HG02973 (cell line): Measurements from ENCODE around the gene SLC47A1.
"Not testable (repeated sequence)": the region's sequence is repeated elsewhere in the genome, so short reads cannot be mapped to it uniquely, and the experiment has no call there.

Experiments used
- ATAC-seq: cut with Tn5 transposase; IDR thresholded peaks from one replicate; pipeline ENCODE4 v1.9.1; 2021; ENCODE audit warnings: moderate library complexity; ENCODE audit not compliant: unreplicated experiment

The SLC47A1 gene, protein sequence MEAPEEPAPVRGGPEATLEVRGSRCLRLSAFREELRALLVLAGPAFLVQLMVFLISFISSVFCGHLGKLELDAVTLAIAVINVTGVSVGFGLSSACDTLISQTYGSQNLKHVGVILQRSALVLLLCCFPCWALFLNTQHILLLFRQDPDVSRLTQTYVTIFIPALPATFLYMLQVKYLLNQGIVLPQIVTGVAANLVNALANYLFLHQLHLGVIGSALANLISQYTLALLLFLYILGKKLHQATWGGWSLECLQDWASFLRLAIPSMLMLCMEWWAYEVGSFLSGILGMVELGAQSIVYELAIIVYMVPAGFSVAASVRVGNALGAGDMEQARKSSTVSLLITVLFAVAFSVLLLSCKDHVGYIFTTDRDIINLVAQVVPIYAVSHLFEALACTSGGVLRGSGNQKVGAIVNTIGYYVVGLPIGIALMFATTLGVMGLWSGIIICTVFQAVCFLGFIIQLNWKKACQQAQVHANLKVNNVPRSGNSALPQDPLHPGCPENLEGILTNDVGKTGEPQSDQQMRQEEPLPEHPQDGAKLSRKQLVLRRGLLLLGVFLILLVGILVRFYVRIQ

DNA sequence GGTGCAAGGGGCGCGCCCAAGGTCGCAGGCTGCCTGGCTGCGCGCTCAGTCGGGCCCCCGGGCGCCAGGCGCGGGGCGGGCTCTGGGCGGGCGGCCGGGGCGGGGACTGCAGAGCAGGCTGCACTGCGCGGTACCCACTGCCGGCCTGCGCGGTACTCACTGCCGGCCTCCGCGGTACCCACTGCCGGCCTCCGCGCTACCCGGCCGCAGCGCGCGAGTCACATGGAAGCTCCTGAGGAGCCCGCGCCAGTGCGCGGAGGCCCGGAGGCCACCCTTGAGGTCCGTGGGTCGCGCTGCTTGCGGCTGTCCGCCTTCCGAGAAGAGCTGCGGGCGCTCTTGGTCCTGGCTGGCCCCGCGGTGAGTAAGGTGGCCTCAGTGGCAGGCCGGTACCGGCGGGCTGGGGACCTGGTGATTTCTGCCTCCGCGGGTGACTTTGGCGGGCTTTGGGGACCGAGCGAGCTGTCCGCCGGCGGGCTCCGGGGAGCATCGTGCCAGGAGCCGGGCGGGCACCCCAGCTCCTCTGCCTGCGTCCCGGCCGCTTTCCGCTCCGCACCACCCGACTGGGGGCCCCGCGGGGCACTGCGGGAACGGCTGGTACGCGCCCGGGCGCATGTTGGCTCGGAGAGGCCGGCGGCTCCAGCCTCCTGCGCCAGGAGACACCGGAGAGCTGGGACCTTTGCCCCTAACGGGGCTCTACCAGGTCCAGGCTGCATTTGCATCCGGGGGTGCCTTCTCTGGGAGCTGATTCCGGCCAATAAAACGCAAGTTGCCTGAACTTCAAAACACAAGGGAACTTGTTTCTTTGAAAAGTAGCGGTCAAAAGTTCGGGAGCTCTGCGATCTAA lies at the start of gene SLC47A1:
SLC47A1 (plus strand) TSS at position 137 of the 844 bp plus-strand sequence; CDS start at position 223, 86 bp downstream.
- ATAC-seq = no peak

DNA sequence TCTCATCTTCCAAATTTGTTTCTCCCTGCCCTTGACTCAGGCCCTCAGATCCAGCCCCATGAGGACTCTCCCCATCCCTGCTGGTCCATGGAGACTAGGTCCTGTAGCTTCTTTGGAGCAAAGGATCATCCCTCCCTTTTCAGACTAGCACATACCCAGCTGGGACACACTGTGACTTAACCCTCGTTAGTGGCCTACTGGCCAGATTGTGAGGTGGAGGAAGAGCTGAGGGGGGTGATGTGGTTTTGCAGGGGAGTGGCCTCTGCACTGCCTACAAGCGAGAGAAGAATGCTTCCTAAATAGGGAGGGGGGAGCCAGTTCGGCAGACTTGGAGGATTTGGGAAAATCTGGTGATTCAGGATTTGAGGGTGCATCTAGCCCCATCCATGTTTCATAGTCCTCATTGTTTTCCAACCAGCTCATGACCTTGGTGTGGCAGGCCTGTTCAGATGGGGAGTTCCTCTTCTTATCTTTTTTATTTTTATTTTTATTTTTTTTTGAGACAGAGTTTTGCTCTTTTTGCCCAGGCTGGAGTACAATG lies 47.8 kb upstream of the SLC47A1 start:
- ATAC-seq = no peak

DNA sequence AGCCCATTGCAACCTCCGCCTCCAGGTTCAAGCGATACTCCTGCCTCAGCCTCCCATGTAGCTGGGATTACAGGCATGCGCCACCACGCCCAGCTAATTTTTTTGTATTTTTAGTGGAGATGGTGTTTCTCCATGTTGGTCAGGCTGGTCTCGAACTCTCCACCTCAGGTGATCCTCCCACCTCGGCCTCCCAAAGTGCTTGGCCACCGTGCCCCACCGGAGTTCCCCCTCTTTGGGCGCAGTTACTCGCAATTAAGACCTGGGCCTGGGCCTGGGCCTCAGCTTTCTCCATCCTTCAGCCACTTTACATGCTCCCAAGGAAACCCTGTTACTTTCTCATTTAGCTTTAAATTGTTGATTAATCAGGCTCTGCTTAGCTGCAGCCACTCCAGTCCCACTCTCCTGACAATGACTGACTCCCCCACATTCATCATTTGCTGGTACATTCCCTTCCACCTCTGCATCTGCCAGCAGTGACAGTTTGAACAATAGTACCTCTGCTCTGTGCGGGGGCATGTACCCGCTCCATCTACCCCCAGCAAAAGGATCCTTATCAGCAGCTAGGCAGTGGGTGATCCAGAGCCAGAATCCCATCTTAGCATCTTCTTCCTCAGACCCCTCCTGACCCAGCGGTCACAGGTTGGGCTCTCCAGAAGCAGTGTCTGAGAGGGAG lies 47.2 kb upstream of the SLC47A1 start:
- no peak for ATAC-seq

DNA sequence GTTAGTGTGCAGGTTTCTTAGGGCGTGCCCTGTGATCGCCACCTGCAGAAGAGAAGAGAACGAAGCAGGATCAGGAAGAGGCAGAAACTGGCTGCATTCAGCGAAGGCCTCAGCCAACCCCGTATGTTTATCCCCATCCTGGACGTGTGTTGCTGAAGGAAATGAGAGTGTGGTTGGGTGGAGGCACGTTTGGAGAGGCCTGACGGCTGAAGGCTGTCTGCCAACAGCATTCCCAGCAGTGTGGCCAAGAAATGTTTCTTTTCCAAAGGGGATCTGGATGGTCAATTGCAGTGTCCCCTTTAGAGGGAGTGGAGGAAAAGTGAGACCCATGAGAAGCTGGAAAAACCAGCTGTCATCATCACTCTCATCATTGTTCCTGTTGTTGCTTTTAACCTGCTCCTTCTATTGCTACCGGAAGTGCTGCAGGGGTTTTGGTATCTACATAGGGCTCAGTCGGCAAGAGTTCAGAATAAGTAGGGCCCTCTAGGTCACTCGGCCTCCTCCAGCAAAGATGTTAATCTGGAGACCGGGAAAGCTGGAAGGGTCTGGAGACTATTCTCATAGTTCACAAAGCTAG lies 46.5 kb upstream of the SLC47A1 start:
- ATAC-seq = no peak

DNA sequence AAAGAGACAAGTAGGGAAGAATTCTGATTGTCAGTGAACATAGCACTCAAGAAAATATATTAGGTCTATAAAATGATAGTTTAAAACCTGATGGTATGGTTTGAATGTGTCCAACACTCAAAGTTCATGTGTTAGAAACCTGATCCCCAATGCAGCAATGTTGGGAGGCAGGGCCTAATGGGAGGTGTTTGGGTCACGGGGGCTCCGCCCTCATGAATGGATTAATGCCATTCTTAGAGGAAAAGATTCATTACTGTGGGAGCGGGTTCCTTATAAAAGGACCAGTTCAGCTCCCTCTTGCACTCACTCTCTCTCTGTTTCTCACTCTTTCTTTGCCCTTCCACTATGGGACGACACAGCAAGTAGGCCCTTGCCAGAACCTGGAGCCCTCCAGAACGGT lies 41.5 kb upstream of the SLC47A1 start:
- no peak for ATAC-seq

DNA sequence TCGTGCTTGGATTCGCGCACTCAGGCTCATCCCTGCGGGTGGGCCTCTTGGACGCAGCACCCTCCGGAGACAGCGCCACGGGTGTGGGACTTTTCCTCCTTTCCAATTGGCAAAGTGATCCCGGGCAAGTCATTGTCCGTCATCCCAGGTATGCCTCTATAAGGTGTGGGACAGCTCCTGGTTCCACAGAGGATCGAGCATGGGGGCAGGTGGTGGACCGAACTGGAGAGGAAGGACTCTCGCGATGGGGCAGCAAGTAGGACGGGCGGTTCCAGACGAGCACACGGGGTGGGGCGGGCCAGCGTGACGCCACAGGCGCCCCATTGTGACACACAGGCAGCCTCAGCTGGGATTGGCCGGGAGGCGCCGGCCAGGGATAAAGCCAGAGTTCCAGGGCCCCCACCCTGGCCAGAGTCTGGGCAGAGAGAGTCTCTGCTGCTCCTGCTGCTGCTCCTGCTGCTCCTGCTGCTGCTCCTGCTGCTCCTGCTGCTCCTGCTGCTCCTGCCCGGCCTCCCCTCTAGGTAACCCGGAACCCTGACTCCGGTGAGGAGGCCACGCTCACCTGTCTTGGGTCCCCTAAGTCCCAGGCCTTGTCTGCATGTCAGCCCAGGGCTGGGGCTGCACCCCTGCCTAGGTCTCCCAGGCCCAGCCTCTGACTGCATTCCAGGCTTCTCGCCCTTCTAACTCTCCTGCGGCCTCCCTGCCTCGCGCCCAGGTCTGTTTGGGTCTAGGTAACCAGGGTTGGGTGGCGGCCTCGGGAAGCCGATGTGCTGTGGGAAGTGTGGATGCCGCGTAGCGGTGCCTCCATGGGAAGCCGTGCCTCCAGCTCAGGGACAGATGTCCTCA lies 38.5 kb upstream of the SLC47A1 start:
- ATAC-seq = no peak

DNA sequence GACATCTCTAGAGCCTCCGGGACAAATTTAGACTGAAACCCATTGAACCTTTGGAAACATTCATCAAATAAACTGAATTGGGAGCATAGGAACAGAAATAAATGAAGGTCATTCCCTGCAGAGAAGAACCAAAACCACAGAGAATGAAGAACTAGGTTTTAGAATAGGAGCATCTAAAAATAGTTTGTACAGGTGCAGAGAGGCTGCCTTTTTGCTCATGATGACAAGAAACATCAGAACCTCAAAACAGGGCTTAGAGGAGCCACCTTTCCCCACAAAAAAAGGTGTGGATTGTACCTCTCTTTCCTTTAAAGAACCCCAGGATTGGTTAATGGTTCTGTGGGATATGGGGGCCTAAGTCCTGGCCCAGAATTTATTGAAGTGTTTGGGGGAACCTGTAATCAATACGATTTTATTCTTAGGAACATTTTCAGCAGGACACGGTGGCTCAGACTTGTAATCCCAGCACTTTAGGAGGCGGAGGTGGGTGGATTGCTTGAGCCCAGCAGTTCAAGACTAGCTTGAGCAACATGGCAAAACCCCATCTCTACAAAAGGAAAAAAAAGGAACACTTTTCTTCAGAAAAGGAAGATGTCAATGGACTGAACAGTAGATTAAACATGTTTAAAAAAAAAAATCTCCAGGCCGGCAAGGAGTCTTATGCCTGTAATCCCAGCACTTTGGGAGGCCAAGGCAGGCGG lies 37.7 kb upstream of the SLC47A1 start:
- ATAC-seq = no peak

DNA sequence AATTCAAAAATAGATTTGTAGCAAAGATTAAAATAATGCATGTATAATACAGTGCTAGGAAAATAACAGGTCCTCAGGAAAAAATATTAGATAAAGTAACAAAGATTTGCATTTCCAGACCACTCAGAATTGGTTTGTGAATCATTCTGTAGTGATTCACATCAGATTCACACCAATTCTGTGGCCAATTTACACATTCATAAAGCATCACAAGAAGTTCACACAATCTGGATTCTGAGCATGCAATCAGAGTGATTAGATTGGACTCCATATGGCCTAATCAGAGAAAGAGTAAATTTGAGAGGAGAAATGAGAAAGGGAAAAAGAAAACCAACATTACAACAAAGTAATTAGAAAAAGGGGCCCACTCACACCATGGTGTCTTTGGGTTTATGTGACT lies 36.0 kb upstream of the SLC47A1 start:
- no peak for ATAC-seq

DNA sequence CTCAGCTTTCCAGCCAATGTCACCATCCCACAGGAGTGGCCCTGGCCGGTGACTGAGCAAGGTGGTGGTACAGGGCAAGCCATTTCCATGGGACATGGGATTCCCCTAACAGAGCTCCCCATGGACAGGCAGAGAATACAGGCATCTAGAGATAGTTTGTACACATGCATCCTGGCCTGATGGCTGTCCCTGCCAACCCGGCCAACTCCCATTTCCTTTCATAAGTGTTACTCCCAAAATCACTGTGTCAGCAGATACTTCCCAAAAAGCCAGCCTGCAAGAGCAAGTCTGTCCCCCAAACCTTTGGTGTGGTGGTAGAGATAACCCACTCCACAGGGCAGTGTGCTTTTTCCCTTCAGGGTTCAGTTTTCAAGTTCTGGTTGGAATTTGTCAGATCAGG lies 32.4 kb upstream of the SLC47A1 start:
- no peak for ATAC-seq

DNA sequence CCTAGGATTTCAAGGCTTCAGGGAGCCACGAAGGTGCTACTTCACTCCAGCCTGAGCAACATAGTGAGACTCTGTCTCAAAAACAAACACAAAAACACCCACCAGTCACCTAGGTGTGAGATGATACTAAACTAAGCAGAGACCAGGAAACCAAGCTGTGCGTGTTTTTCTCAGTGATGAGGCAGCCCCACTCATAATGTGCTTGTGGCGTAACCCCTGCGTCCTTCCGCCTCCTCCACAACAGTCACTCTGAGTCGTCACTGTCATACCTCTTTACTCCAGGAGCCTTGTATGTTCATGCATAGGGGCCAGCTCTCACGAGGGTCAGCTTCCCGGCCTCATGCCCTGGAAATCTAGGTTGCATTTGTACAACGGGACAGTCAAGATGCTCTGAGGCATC lies 31.1 kb upstream of the SLC47A1 start:
- ATAC-seq = no peak

DNA sequence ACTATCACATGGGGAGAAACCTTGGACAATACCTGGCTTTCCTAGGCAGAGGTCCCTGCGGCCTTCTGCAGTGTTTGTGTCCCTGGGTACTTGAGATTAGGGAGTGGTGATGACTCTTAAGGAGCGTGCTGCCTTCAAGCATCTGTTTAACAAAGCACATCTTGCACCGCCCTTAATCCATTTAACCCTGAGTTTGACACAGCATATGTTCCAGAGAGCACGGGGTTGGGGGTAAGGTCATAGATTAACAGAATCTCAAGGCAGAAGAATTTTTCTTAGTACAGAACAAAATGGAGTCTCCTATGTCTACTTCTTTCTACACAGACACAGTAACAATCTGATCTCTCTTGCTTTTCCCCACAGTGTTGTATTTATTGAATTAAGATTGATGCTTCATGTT lies 28.1 kb upstream of the SLC47A1 start:
- ATAC-seq = not testable (repeated sequence)

DNA sequence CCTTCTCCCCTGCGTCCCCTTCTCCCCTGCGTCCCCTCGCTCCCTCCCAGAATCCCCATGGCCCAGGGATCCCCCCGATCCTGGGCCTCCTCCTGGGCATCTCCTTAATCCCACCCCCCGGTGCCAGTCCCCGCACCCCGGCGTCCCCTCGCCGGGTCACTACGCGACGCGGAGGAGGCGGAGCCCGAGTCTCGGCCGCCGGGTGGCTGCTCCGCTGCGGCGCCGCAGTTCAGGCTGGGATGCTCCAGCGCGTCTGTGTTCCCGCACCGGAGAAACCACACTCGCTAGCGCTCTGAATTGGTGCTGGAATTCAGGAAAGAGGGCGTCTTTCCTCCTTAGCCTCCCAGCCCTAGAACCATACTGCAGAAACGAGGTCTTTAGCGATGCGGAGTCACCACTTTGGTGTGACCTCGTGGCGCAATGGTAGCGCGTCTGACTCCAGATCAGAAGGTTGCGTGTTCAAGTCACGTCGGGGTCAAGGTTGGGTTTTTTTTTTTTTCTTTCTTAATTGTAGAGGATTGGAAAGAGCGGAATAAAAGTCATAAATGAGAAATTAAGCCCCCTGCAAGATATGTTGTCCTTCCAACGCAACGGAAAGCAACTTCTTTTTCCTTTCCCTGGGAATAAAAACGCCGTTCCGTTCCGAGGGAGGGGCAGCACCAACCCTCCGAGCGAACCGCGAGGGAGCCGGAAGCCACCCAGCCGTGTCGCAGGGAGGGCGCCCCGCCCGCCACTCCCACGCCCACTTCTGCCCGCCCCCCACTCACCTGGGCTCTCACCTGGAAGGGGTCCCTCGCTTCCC lies 25.7 kb upstream of the SLC47A1 start:
- peak; percentile 73 for ATAC-seq

DNA sequence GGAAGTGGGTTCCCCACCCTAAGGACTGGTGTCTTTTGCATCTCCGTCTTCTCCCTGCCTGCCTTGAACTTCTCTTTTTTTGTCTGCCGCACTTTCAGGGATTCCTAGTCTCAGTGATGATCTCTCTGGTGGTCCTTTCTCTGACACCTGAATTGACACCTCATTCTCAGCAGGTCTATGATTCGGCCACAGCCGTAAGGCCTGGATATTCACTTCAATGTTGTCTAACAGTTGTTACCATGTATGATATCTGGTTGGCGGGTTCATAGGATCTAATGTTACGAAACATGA lies 25.1 kb upstream of the SLC47A1 start:
- ATAC-seq = no peak

DNA sequence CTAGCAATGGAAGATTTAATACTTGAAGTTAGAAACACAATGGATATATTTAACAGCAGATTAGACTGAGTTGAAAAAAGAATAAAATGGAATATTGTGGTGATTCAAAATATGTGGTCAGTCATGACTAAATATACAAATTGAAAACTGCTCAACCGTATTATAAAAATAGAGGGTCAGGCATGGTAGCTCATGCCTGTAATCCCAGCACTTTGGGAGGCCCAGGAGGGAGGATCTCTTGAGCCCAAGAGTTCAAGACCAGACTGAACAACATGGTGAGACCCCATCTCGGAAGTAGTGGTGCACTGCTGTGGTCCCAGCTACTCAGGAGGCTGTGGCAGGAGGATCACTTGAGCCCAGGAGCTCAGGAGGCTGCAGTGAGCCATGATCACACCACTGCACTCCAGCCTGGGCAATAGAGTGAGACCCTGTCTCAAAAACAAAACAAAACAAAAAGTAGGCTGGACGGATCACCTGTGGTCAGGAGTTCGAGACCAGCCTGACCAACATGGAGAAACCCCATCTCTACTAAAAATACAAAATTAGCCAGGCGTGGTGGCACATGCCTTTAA lies 24.3 kb upstream of the SLC47A1 start:
- not testable (repeated sequence) for ATAC-seq

DNA sequence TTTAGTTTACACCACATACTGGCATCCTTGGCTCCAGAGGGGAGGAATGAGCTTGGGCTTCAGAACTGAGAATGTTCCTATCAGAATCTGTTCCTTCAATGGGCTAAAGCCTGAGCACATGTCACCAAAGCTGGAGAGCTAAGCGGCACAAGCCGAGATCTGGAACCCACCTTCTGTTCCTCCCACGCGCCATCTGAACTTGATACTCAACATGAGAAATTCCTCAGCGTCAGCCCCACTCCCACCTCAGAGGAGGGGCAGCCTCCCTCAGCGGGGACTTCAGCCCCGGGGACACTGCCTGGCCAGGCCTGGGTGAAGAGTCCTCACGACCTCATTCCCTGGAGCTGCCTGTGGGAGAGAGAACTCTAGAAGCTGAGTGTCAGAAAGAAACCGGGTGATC lies 22.8 kb upstream of the SLC47A1 start:
- ATAC-seq = no peak

DNA sequence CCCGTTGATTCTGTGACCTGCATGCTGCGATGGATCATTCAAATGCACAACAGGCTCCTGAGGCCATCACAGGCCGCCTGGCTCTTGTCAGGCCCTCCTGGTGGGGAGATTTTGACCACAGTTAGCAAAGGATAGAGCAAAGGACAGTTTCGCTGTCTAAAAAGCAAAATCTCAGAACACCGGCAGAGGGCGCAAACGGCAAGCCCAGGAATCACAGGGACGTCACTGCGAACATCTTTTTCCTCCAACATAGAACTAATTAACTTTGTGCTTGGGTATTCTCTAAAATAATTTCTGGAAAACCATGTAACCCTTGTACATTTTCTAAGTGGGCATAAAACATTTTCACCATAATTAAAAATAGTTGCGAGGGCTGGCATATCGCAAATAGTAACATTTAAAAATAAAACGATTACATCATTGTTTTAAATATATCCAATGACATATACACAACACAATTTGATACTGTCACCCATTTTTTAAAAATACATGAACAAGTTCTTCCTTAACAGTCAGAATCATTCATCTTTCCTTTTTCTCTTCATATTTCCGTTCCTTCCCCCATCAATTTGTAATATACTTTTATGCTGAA lies 19.7 kb upstream of the SLC47A1 start:
- ATAC-seq = no peak

DNA sequence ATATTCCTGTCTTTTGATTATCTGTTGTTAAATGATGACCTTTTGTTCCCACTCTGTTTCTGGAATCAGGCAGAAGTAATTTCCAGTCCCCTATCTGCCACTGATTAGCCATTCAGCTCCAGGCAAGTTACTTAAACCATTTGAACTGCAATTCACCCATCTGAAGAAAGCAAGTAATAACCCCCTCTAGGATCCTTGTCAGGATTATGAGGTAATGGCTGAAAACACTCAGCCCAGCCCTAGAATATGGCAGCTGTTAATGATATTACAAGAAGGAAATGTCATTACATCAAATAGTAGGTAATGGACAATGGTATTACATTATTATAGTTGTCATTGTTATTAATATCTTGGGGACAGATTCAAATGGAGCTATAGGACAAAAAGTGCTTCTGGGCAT lies 16.0 kb upstream of the SLC47A1 start:
- no peak for ATAC-seq
